Panc1 (cell line): ENCODE data around the gene DPYSL5. TPM values are rescaled to one million over a fixed set of nuclear protein-coding genes. Genes with fewer than 3 reads are reported as not detected.

Experiments used
- ATAC-seq: fragments of 200-7000 bp; cut with Tn5 transposase; 2 replicates; pipeline ENCODE4 v1.9.1; 2020; ENCODE audit warnings: mild to moderate bottlenecking, moderate library complexity
- BruUV-seq: library from RNA; stranded (reverse); fragments of 400-500 nt; replicated peaks from 2 replicates; lab custom pipeline; 2021; lab: Mats Ljungman, UMichigan
- CTCF ChIA-PET: fragments of 300-600 bp; sonication (Branson Sonifier 250); formaldehyde crosslinking; loops from one replicate; lab custom pipeline; 2022; ENCODE audit warnings: antibody characterized with exemption; lab: Charles Lee
- POLR2A ChIA-PET: fragments of 300-600 bp; sonication (Branson Sonifier 250); formaldehyde crosslinking; loops from one replicate; lab custom pipeline; 2022; ENCODE audit warnings: antibody characterized with exemption; lab: Charles Lee
- DNase-seq: peaks from one replicate; pipeline ENCODE4 v3.0.0-alpha.2; 2010; ENCODE audit warnings: low read depth, low spot score
- H3K27ac ChIP-seq: 2 replicates; pipeline ENCODE4 v1.5.1; 2011; ENCODE audit warnings: mild to moderate bottlenecking, low read length, inconsistent platforms
- H3K27me3 ChIP-seq: fragments of 200-500 bp; sonication (Bioruptor generic); 2 replicates; pipeline ENCODE4 v1.6.0; 2014; ENCODE audit warnings: low read length, inconsistent platforms; ENCODE audit not compliant: control insufficient read depth, insufficient read depth
- H3K36me3 ChIP-seq: fragments of 200-500 bp; sonication (Bioruptor generic); 2 replicates; pipeline ENCODE4 v1.5.1; 2014; ENCODE audit warnings: inconsistent platforms, mild to moderate bottlenecking, low read length, moderate library complexity; ENCODE audit not compliant: control insufficient read depth, insufficient read depth
- H3K4me1 ChIP-seq: 2 replicates; pipeline ENCODE4 v1.5.1; 2011; ENCODE audit warnings: inconsistent platforms, mild to moderate bottlenecking, low read length, moderate library complexity; ENCODE audit not compliant: control insufficient read depth, insufficient read depth
- H3K4me3 ChIP-seq, 2 experiments: 2 replicates each; pipeline ENCODE4 v1.5.1; 2011 to 2012; ENCODE audit warnings: low read depth in 2 of 2, low read length in 2 of 2, mild to moderate bottlenecking in 2 of 2, inconsistent platforms in 1 of 2, moderate library complexity in 1 of 2
- H3K9me3 ChIP-seq: fragments of 200-500 bp; sonication (Bioruptor generic); 2 replicates; pipeline ENCODE4 v1.5.1; 2014; ENCODE audit warnings: low read depth, mild to moderate bottlenecking, inconsistent platforms, low read length, moderate library complexity; ENCODE audit not compliant: control insufficient read depth, insufficient read depth
- POLR2AphosphoS5 ChIP-seq: IDR thresholded peaks from 2 replicates; pipeline ENCODE4 v1.6.1; 2012; ENCODE audit warnings: mild to moderate bottlenecking, low read depth, low read length, moderate library complexity
- REST ChIP-seq, 2 experiments: IDR thresholded peaks; 2 replicates each; pipeline ENCODE4 v1.6.1; 2011 to 2012; ENCODE audit warnings: low read depth in 2 of 2, control low read depth in 1 of 2, low read length in 1 of 2, mild to moderate bottlenecking in 1 of 2, moderate library complexity in 1 of 2; ENCODE audit not compliant: insufficient read depth in 1 of 2
- SIN3A ChIP-seq: IDR thresholded peaks from 2 replicates; pipeline ENCODE4 v1.6.1; 2012; ENCODE audit warnings: low read depth, mild to moderate bottlenecking, low read length, moderate library complexity, borderline replicate concordance; ENCODE audit not compliant: insufficient read depth
- TCF7L2 ChIP-seq: IDR thresholded peaks from 2 replicates; pipeline ENCODE4 v1.6.1; 2011; ENCODE audit warnings: mild to moderate bottlenecking, low read depth, low read length, inconsistent platforms
- in situ Hi-C: cut with HindIII; loops from 2 replicates; pipeline ENCODE4 v1.10.0; 2016; ENCODE audit warnings: low sequenced_read_pairs, low pct_unique_long_range_greater_than_20kb
- intact Hi-C: fragments of 100-400 bp; cut with micrococcal nuclease; formaldehyde crosslinking; loops from one replicate; pipeline ENCODE4 v1.10.0; 2022; ENCODE audit not compliant: unreplicated experiment
- total RNA-seq: library from RNA; stranded (reverse); gene quantifications from one replicate; pipeline ENCODE4 v1.2.1, GENCODE V29; 2021; ENCODE audit not compliant: unreplicated experiment
- TF ChIP-seq, protein P1 (sequence below): fragments of 450-650 bp; IDR thresholded peaks from 2 replicates; pipeline ENCODE4 v1.5.1; 2017; ENCODE audit warnings: mild to moderate bottlenecking

The DPYSL5 gene
- total RNA-seq, 1 experiment from 2014 or later: 0.31 TPM

GRCh38 chr2:26946841-26947784, 99.2 kb downstream of the DPYSL5 start:
- Histone ChIP-seq H3K4me3 (no peak overlapping the region), H3K27ac (no peak overlapping the region), H3K9me3 (no peaks in the 10 kb centered on the region), H3K27me3 (no peaks in the 10 kb centered on the region), H3K36me3 (no peaks in the 10 kb centered on the region), H3K4me1 (no peaks in the 10 kb centered on the region)
- ChIA-PET CTCF (no interaction called here), POLR2A (no interaction called here)
- intact Hi-C loops (no loop called here), in situ Hi-C loops (no loop called here)
- DNase-seq: no peak
- TF ChIP-seq TCF7L2 (no peak), SIN3A (no peak), POLR2AphosphoS5 (no peak), REST (IDR thresholded peaks at IDR 0.05; ENCODE audit: insufficient read depth in 1 of 2, low read depth in 2 of 2, low read length in 1 of 2) (no peak)
- TF ChIP-seq, protein P1, sequence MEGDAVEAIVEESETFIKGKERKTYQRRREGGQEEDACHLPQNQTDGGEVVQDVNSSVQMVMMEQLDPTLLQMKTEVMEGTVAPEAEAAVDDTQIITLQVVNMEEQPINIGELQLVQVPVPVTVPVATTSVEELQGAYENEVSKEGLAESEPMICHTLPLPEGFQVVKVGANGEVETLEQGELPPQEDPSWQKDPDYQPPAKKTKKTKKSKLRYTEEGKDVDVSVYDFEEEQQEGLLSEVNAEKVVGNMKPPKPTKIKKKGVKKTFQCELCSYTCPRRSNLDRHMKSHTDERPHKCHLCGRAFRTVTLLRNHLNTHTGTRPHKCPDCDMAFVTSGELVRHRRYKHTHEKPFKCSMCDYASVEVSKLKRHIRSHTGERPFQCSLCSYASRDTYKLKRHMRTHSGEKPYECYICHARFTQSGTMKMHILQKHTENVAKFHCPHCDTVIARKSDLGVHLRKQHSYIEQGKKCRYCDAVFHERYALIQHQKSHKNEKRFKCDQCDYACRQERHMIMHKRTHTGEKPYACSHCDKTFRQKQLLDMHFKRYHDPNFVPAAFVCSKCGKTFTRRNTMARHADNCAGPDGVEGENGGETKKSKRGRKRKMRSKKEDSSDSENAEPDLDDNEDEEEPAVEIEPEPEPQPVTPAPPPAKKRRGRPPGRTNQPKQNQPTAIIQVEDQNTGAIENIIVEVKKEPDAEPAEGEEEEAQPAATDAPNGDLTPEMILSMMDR: no peak
- BruUV-seq: no TSS peak
- ATAC-seq: peak; percentile 54

GRCh38 chr2:26948800-26949199, 100.9 kb downstream of the DPYSL5 start:
- Histone ChIP-seq H3K4me1 (no peaks in the 10 kb centered on the region), H3K4me3 (no peak overlapping the region), H3K27me3 (no peaks in the 10 kb centered on the region; the same call in 1 of the 2 replicates), H3K9me3 (no peaks in the 10 kb centered on the region), H3K36me3 (no peaks in the 10 kb centered on the region), H3K27ac (no peak overlapping the region)
- POLR2A ChIA-PET: no interaction called here
- in situ Hi-C loops: no loop called here
- BruUV-seq: no TSS peak
- ATAC-seq (no peak), DNase-seq (no peak)
- intact Hi-C loops: no loop called here
- CTCF ChIA-PET: interaction anchor here (0.8 kb wide), 1 partner anchor 11 kb away, joined by 6 read pairs; no protein-coding TSS in a partner anchor
- TF ChIP-seq POLR2AphosphoS5 (no peak), SIN3A (no peak), TCF7L2 (no peak), REST (IDR thresholded peaks at IDR 0.05; ENCODE audit: insufficient read depth in 1 of 2, low read depth in 2 of 2, low read length in 1 of 2) (no peak)
- TF ChIP-seq, protein P1: no peak
